GM12878 (cell line): ENCODE measurements around the gene KCNQ1OT1.

ENCODE experiments used
- ATF7 ChIP-seq: fragments of 450-650 bp; IDR thresholded peaks from 2 replicates; pipeline ENCODE4 v1.6.1; 2016; ENCODE audit warnings: low read depth, mild to moderate bottlenecking
- BACH1 ChIP-seq: fragments of 450-650 bp; IDR thresholded peaks from 2 replicates; pipeline ENCODE4 v1.6.1; 2017; ENCODE audit warnings: mild to moderate bottlenecking, borderline replicate concordance
- CHD2 ChIP-seq: IDR thresholded peaks from 2 replicates; pipeline ENCODE4 v1.6.1; 2011; ENCODE audit warnings: low read depth, low read length, improper control_type of control experiment, borderline replicate concordance
- NFYA ChIP-seq: IDR thresholded peaks from 2 replicates; pipeline ENCODE4 v1.6.1; 2011; ENCODE audit warnings: low read depth, mild to moderate bottlenecking, low read length, improper control_type of control experiment, borderline replicate concordance
- POLR2AphosphoS5 ChIP-seq: IDR thresholded peaks from 2 replicates; pipeline ENCODE4 v1.6.1; 2011; ENCODE audit warnings: mild to moderate bottlenecking, low read length, inconsistent platforms
- SIN3A ChIP-seq: IDR thresholded peaks from 2 replicates; pipeline ENCODE4 v1.6.1; 2012; ENCODE audit warnings: low read depth, low read length, improper control_type of control experiment
- SP1 ChIP-seq: IDR thresholded peaks from one replicate; pipeline ENCODE4 v1.6.1; 2011; ENCODE audit warnings: low read depth, low read length
- TCF12 ChIP-seq: IDR thresholded peaks from 2 replicates; pipeline ENCODE4 v1.6.1; 2011; ENCODE audit warnings: low read depth, mild to moderate bottlenecking, low read length
- TF ChIP-seq, protein P1 (sequence below), 3 experiments: IDR thresholded peaks in 2 of 3; conservative IDR thresholded peaks in 1 of 3; 2 replicates each; pipeline ENCODE4 v1.5.1; 2011; ENCODE audit warnings: low read depth in 3 of 3, low read length in 3 of 3, mild to moderate bottlenecking in 3 of 3, control low read depth in 2 of 3, moderate library complexity in 2 of 3, inconsistent platforms in 1 of 3, mixed read lengths in 1 of 3; ENCODE audit not compliant: control insufficient read depth in 2 of 3, insufficient read depth in 1 of 3; ENCODE audit errors: extremely low read depth in 1 of 3

DNA sequence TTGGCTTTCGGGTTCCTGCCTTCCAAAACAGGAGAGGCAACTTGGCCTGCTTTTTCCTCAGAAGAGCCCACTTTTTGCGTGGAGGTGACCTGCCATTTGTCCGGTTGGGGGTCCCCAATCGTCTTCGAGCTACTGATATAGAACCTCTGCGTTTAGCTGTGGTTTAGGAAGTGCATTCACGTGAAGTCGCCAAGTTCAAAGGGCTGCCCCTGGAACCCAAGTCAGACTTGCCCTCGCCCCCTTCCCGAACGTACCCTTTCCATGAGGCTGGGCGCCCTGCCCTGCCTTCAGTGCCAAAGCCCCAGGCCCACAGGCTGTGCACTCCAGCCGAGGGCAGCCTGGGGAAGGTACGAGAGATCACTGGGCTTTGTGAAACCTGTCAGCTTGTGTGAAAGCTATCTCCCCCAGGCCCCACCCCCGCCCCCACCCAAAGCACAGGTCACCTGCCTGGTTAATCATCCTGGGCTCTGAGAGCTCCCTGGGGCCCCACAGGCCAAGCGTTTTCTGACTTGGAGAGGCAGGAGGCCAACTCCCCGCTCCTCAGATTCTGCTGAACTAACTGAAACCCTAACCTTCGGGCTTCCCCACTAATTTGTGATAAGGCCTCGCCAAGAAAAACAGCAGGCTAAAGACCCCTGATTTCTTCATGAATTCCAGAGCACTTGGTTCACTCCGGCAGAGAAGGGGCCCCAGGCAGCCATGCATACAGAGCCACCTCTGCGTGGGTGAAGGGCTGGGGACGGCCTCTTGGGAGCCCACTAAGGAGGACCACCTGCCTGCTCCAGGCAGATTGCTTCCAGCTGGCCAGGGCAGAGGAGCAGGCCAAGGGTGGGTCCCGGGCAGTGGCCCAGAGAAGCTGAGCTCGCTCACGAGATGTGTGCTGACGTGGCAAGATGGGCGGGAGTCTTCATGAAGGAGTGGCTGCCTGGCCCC is 25.8 kb upstream of the KCNQ1OT1 start:
- no peak for TF ChIP-seq CHD2
- TF ChIP-seq POLR2AphosphoS5, result no peak
- TF ChIP-seq, protein P1, sequence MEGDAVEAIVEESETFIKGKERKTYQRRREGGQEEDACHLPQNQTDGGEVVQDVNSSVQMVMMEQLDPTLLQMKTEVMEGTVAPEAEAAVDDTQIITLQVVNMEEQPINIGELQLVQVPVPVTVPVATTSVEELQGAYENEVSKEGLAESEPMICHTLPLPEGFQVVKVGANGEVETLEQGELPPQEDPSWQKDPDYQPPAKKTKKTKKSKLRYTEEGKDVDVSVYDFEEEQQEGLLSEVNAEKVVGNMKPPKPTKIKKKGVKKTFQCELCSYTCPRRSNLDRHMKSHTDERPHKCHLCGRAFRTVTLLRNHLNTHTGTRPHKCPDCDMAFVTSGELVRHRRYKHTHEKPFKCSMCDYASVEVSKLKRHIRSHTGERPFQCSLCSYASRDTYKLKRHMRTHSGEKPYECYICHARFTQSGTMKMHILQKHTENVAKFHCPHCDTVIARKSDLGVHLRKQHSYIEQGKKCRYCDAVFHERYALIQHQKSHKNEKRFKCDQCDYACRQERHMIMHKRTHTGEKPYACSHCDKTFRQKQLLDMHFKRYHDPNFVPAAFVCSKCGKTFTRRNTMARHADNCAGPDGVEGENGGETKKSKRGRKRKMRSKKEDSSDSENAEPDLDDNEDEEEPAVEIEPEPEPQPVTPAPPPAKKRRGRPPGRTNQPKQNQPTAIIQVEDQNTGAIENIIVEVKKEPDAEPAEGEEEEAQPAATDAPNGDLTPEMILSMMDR (IDR thresholded peaks at IDR 0.05 in 2 of 3, conservative IDR thresholded peaks at IDR 0.05 in 1 of 3; ENCODE audit: control insufficient read depth in 2 of 3, extremely low read depth in 1 of 3, insufficient read depth in 1 of 3, low read depth in 3 of 3, low read length in 3 of 3), result no peak
- no peak for TF ChIP-seq SIN3A
- TF ChIP-seq ATF7, result no peak
- no peak for TF ChIP-seq SP1
- no peak for TF ChIP-seq TCF12
- TF ChIP-seq NFYA, result no peak
- TF ChIP-seq BACH1, result no peak
